ENCODE data around the gene CBX8.

Gene CBX8

GRCh38 chr17:79745641-79746105 is 51.2 kb downstream of the CBX8 start:
- no peak overlapping the region for H3K27ac ChIP-seq
- TF ChIP-seq ZFX (IDR thresholded peaks at IDR 0.05), result no peak
- no peak for TF ChIP-seq CTCF (conservative IDR thresholded peaks at IDR 0.05)

- TF ChIP-seq CTCF (conservative IDR thresholded peaks at IDR 0.05) (no peak), ZFX (IDR thresholded peaks at IDR 0.05) (no peak)
Observed at GRCh38 chr17:79743614-79744013, 53.3 kb downstream of the CBX8 start.

GRCh38 chr17:79742951-79743476 is 53.9 kb downstream of the CBX8 start:
- H3K27ac ChIP-seq, result no peak overlapping the region
- no peak for TF ChIP-seq CTCF (conservative IDR thresholded peaks at IDR 0.05)
- TF ChIP-seq ZFX (IDR thresholded peaks at IDR 0.05), result no peak

More at GRCh38 chr17:79743614-79744013, 53.3 kb downstream of the CBX8 start:
- no peak overlapping the region for H3K27ac ChIP-seq

GRCh38 chr17:79742589-79742918 is 54.3 kb downstream of the CBX8 start:
- TF ChIP-seq ZFX (IDR thresholded peaks at IDR 0.05) (no peak), CTCF (conservative IDR thresholded peaks at IDR 0.05) (no peak)
- H3K27ac ChIP-seq, result peak overlapping the region; percentile 12; the same call in 1 of the 2 replicates

Data from C4-2B (cell line).